DND-41 (cell line): ENCODE measurements around the gene TAF1D.

Experiments
- ATAC-seq: fragments of 200-7000 bp; cut with Tn5 transposase; 3 replicates; pipeline ENCODE4 v1.9.1; 2021; ENCODE audit warnings: low read depth; ENCODE audit not compliant: insufficient read depth
- DNase-seq: peaks from one replicate; pipeline ENCODE4 v3.0.0-alpha.2; 2020
- H2AFZ ChIP-seq: 2 replicates; pipeline ENCODE4 v1.6.0; 2012; ENCODE audit warnings: low read depth, low read length
- H3K27ac ChIP-seq: 2 replicates; pipeline ENCODE4 v1.5.1; 2012; ENCODE audit warnings: low read length, inconsistent platforms
- H3K27me3 ChIP-seq: fragments of 200-600 bp; sonication (generic); 2 replicates; pipeline ENCODE4 v1.6.0; 2012; ENCODE audit warnings: low read length, mild to moderate bottlenecking, inconsistent platforms; ENCODE audit not compliant: insufficient read depth, poor library complexity
- H3K36me3 ChIP-seq: 2 replicates; pipeline ENCODE4 v1.5.1; 2012; ENCODE audit warnings: low read length, inconsistent platforms; ENCODE audit not compliant: insufficient read depth
- H3K4me1 ChIP-seq: 2 replicates; pipeline ENCODE4 v1.5.1; 2012; ENCODE audit warnings: mild to moderate bottlenecking, low read length; ENCODE audit not compliant: insufficient read depth
- H3K4me2 ChIP-seq: 2 replicates; pipeline ENCODE4 v1.6.0; 2012; ENCODE audit warnings: mild to moderate bottlenecking, moderate library complexity, low read length, inconsistent platforms; ENCODE audit not compliant: insufficient read depth
- H3K4me3 ChIP-seq, 2 experiments: fragments of 200-600 bp in 1 of 2; shearing (Covaris generic) in 1 of 2; 2 replicates each; pipeline ENCODE4 v1.5.1; 2012 to 2016; ENCODE audit warnings: inconsistent platforms in 2 of 2, low read length in 2 of 2, mild to moderate bottlenecking in 2 of 2, low read depth in 1 of 2, moderate library complexity in 1 of 2
- H3K79me2 ChIP-seq: 2 replicates; pipeline ENCODE4 v1.6.0; 2012; ENCODE audit warnings: low read length, inconsistent platforms; ENCODE audit not compliant: insufficient read depth
- H3K9ac ChIP-seq: 2 replicates; pipeline ENCODE4 v1.6.0; 2012; ENCODE audit warnings: low read depth, mild to moderate bottlenecking, inconsistent platforms, low read length, moderate library complexity
- H3K9me3 ChIP-seq: 2 replicates; pipeline ENCODE4 v1.5.1; 2012; ENCODE audit warnings: low read length, moderate library complexity, mild to moderate bottlenecking, inconsistent platforms; ENCODE audit not compliant: insufficient read depth, severe bottlenecking
- H4K20me1 ChIP-seq: 2 replicates; pipeline ENCODE4 v1.6.0; 2012; ENCODE audit warnings: low read length; ENCODE audit not compliant: insufficient read depth
- EZH2 ChIP-seq: IDR thresholded peaks from 3 replicates; pipeline ENCODE4 v1.6.1; 2012; ENCODE audit warnings: borderline replicate concordance, low read depth, mild to moderate bottlenecking, moderate library complexity, low read length, inconsistent platforms; ENCODE audit not compliant: severe bottlenecking
- TF ChIP-seq, protein P1 (sequence below): IDR thresholded peaks from 2 replicates; pipeline ENCODE4 v1.5.1; 2012; ENCODE audit warnings: borderline replicate concordance, low read length, moderate library complexity, mild to moderate bottlenecking; ENCODE audit not compliant: poor library complexity, severe bottlenecking; ENCODE audit errors: extremely low read depth

The TAF1D gene

DNA sequence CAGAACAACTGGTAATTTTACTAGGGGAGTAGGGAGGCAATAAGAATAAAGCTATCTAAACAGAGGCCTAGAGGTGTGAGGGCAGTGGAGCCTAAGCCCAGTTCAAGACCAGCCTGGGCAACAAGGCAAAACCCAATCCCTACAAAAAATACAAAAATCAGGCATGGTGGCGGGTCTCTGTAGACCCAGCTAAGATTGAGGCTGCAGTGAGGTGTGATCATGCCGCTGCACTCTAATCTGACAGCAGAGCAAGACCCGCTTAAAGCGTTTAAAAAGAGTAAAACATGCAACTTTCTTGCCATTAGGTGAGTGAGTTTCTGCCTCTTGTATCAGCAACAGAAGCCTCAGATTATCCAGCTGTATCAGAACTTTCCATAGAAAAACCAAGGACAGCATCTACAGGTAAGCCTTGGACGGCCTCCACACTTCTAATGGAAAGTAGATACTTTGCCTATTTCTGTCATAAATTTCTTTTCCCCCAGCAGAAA, 12.1 kb downstream of the TAF1D start:
- peaks cover 98% of the 10 kb centered on the region for H3K36me3 ChIP-seq
- H3K4me3 ChIP-seq: no peak overlapping the region
- H3K9ac ChIP-seq: no peak overlapping the region
- peaks cover 8% of the 10 kb centered on the region; the same call in 1 of the 2 replicates for H3K4me1 ChIP-seq
- peaks cover 24% of the 10 kb centered on the region; the same call in 1 of the 2 replicates for H4K20me1 ChIP-seq
- no peak overlapping the region for H2AFZ ChIP-seq
- ATAC-seq (peak; percentile 33), DNase-seq (no peak)
- no peak overlapping the region for H3K4me2 ChIP-seq
- no peaks in the 10 kb centered on the region for H3K9me3 ChIP-seq
- H3K27ac ChIP-seq: no peak overlapping the region
- no peak for TF ChIP-seq EZH2
- TF ChIP-seq, protein P1, sequence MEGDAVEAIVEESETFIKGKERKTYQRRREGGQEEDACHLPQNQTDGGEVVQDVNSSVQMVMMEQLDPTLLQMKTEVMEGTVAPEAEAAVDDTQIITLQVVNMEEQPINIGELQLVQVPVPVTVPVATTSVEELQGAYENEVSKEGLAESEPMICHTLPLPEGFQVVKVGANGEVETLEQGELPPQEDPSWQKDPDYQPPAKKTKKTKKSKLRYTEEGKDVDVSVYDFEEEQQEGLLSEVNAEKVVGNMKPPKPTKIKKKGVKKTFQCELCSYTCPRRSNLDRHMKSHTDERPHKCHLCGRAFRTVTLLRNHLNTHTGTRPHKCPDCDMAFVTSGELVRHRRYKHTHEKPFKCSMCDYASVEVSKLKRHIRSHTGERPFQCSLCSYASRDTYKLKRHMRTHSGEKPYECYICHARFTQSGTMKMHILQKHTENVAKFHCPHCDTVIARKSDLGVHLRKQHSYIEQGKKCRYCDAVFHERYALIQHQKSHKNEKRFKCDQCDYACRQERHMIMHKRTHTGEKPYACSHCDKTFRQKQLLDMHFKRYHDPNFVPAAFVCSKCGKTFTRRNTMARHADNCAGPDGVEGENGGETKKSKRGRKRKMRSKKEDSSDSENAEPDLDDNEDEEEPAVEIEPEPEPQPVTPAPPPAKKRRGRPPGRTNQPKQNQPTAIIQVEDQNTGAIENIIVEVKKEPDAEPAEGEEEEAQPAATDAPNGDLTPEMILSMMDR: no peak
- no peaks in the 10 kb centered on the region for H3K27me3 ChIP-seq
- peaks cover 18% of the 10 kb centered on the region for H3K79me2 ChIP-seq

DNA sequence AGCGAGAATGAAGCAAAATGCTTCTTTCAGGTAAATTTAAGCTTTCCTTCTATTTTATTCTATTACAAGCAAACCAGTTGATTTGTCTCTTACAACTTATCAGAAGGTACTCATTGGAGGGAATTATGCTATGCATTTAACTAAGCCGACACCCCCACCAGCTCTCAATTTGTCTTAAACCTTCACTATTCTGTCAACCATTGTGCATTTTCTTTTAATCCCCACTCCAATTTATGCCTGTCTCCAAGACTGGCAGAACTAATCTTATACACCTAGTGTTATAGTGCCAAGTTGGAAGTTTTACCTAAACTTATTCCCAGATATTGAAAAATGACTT, 12.5 kb downstream of the TAF1D start:
- Histone ChIP-seq H4K20me1 (peaks cover 20% of the 10 kb centered on the region; the same call in 1 of the 2 replicates), H3K36me3 (peaks cover 97% of the 10 kb centered on the region), H3K4me2 (no peak overlapping the region), H3K4me1 (peaks cover 4% of the 10 kb centered on the region; the same call in 1 of the 2 replicates), H3K9me3 (no peaks in the 10 kb centered on the region), H3K9ac (no peak overlapping the region), H3K4me3 (no peak overlapping the region), H3K79me2 (peaks cover 14% of the 10 kb centered on the region), H3K27me3 (no peaks in the 10 kb centered on the region), H3K27ac (no peak overlapping the region), H2AFZ (no peak overlapping the region)
- ATAC-seq (peak; percentile 32), DNase-seq (no peak)
- TF ChIP-seq, protein P1: no peak
- TF ChIP-seq EZH2: no peak

DNA sequence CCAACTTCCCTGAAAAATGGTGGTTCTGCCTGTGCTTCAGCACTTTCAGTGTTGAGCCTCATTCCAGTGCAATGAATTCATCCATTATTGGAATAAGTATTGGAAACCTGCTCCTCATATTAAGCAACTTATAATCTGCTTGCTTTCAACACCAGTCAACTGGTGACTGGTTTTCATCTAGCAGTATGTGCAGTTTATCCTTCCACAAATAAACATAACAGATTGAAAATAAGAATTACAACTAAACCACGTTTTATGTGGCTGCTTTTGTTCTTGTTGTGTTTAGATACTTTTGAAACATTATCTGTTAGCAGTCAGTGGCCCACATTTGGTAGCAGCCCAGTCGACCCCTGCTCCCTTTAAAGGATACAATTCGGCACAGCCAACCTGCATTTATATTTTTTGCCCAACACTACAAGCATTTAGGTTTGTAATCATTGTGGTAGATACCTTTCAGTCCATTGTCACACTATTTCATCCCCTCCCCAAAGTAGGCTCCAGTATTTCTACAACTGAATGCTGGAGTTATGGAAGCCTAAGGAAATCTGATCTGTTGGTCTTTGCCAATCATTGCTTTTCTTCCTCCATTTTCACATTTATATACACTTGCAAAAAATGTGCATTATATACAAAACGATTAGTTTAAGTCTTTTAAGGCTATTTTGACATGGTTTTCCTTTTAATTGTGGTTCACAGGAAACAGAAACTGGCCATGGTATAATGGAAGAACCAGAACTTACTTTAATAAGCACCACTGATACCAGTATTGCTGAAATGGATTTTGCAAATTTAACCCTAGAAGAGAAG, 13.1 kb downstream of the TAF1D start:
- Histone ChIP-seq H3K9me3 (no peaks in the 10 kb centered on the region), H3K79me2 (peaks cover 9% of the 10 kb centered on the region; the same call in 1 of the 2 replicates), H3K9ac (no peak overlapping the region), H3K4me2 (no peak overlapping the region), H3K27me3 (no peaks in the 10 kb centered on the region), H3K4me3 (no peak overlapping the region), H4K20me1 (peaks cover 15% of the 10 kb centered on the region; the same call in 1 of the 2 replicates), H2AFZ (no peak overlapping the region), H3K27ac (no peak overlapping the region), H3K4me1 (no peaks in the 10 kb centered on the region), H3K36me3 (peaks cover 96% of the 10 kb centered on the region)
- ATAC-seq (peak; percentile 32), DNase-seq (no peak)
- TF ChIP-seq, protein P1: no peak
- no peak for TF ChIP-seq EZH2
